C4-2B (cell line): ENCODE measurements around the gene CDHR3.

ENCODE experiments used
- ZFX ChIP-seq: fragments of 450-650 bp; IDR thresholded peaks from 2 replicates; pipeline ENCODE4 v1.6.1; 2017
- TF ChIP-seq, protein P1 (sequence below): fragments of 450-650 bp; conservative IDR thresholded peaks from 2 replicates; pipeline ENCODE4 v1.5.1; 2017; ENCODE audit warnings: mild to moderate bottlenecking

DNA sequence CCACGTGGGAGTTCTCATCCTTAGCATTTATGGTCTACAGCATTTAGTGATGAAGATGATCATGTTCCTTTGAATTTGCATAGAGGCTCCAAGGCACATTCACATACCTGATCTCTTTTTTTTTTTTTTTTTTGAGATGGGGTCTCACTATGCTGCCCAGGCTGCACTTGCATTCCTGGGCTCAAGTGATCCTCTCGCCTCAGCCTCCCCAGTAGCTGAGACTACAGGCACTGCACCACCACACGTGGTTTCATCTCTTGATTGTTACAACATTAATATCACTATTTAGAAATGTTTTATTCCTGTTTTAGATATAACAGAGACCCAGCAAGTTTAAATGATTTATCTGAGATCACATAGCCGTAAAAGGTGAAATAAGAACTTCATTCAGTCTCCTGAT, 13.8 kb downstream of the CDHR3 start:
- TF ChIP-seq, protein P1, sequence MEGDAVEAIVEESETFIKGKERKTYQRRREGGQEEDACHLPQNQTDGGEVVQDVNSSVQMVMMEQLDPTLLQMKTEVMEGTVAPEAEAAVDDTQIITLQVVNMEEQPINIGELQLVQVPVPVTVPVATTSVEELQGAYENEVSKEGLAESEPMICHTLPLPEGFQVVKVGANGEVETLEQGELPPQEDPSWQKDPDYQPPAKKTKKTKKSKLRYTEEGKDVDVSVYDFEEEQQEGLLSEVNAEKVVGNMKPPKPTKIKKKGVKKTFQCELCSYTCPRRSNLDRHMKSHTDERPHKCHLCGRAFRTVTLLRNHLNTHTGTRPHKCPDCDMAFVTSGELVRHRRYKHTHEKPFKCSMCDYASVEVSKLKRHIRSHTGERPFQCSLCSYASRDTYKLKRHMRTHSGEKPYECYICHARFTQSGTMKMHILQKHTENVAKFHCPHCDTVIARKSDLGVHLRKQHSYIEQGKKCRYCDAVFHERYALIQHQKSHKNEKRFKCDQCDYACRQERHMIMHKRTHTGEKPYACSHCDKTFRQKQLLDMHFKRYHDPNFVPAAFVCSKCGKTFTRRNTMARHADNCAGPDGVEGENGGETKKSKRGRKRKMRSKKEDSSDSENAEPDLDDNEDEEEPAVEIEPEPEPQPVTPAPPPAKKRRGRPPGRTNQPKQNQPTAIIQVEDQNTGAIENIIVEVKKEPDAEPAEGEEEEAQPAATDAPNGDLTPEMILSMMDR = no peak
- TF ChIP-seq ZFX = no peak
